CD4-positive, alpha-beta T cell treated with Interferon gamma for 1 hour (primary cell): ENCODE measurements around the gene DNAH17.

Experiments
- DNase-seq: peaks from one replicate; pipeline ENCODE4 v3.0.0-alpha.2; 2020

DNAH17 gene

GRCh38 chr17:78383725-78384471 lies 193.3 kb downstream of the DNAH17 start:
- DNase-seq, result peak; percentile 80

GRCh38 chr17:78381601-78382232 lies 195.5 kb downstream of the DNAH17 start:
- peak; percentile 71 for DNase-seq

GRCh38 chr17:78380370-78380769 lies 196.8 kb downstream of the DNAH17 start:
- DNase-seq, result no peak

GRCh38 chr17:78379131-78379491 lies 198.1 kb downstream of the DNAH17 start:
- DNase-seq, result peak; percentile 36

- peak; percentile 76 for DNase-seq
Measured at GRCh38 chr17:78378225-78379130, 198.7 kb downstream of the DNAH17 start, which contains the start of gene PGS1. TSS of gene PGS1 (plus strand) at chr17:78378649. CDS start at chr17:78378666, 17 bp downstream.

- no peak for DNase-seq
Measured at GRCh38 chr17:78377858-78378224, 199.4 kb downstream of the DNAH17 start.

GRCh38 chr17:78376161-78376560 lies 201.0 kb downstream of the DNAH17 start:
- no peak for DNase-seq

GRCh38 chr17:78375401-78376151 lies 201.6 kb downstream of the DNAH17 start:
- DNase-seq, result peak; percentile 43

GRCh38 chr17:78374631-78375274 lies 202.4 kb downstream of the DNAH17 start:
- DNase-seq, result no peak

- no peak for DNase-seq
Measured at GRCh38 chr17:78374189-78374588, 203.0 kb downstream of the DNAH17 start.
